ENCODE measurements around the gene KRAS. TPM values are rescaled to one million over a fixed set of nuclear protein-coding genes. Genes with fewer than 3 reads are reported as not detected.

KRAS gene
- total and polyA plus RNA-seq, 2 of the 13 experiments (the other 11 are each of a cell fraction or from before 2014, with no cell fraction given) = 6.5 to 9.8 TPM

GRCh38 chr12:25195056-25195971 is 55.4 kb downstream of the KRAS start, which contains the start of the genes DNAI7 and ETFRF1 (continued):
- TF ChIP-seq ZBTB40 (IDR thresholded peaks at IDR 0.05) (no peak), ZBTB40 (CRISPR knock-in tag; IDR thresholded peaks at IDR 0.05) (peak; percentile 62; the same call in 1 of the 2 replicates), ZNF614 (CRISPR knock-in tag; IDR thresholded peaks at IDR 0.05; ENCODE audit: borderline replicate concordance) (no peak), MAFK (conservative IDR thresholded peaks at IDR 0.05 in 1 of 2, IDR thresholded peaks at IDR 0.05 in 1 of 2; ENCODE audit: low read length in 2 of 2) (no peak), POLR2G (IDR thresholded peaks at IDR 0.05; ENCODE audit: low read depth, low read length) (peak; percentile 91), ZSCAN9 (CRISPR knock-in tag; IDR thresholded peaks at IDR 0.05; ENCODE audit: borderline replicate concordance) (0 out of 2 replicates have a peak, but pooled peaks have one; percentile 33), IRF1 (CRISPR knock-in tag; IDR thresholded peaks at IDR 0.05; ENCODE audit: low read depth) (no peak), ZMAT3 (CRISPR knock-in tag; conservative IDR thresholded peaks at IDR 0.05) (0 out of 2 replicates have a peak, but pooled peaks have one; percentile 47), RFX1 (IDR thresholded peaks at IDR 0.05) (peak; percentile 95), MBNL3 (CRISPR knock-in tag; conservative IDR thresholded peaks at IDR 0.05) (no peak), ZNF780A (CRISPR knock-in tag; IDR thresholded peaks at IDR 0.05) (0 out of 2 replicates have a peak, but pooled peaks have one; percentile 24), SMAD3 (CRISPR knock-in tag; IDR thresholded peaks at IDR 0.05) (peak; percentile 37; the same call in 1 of the 2 replicates), UBTF (CRISPR knock-in tag; IDR thresholded peaks at IDR 0.05) (peak; percentile 76), ATF1 (CRISPR knock-in tag; IDR thresholded peaks at IDR 0.05) (0 out of 2 replicates have a peak, but pooled peaks have one; percentile 30)
